ENCODE data around the gene LRRC51. TPM values are rescaled to one million over a fixed set of nuclear protein-coding genes. Genes with fewer than 3 reads are reported as not detected.
A peak's percentile ranks its signal among the peaks of the same experiment; 100 is the strongest.

The LRRC51 gene
- total RNA-seq, 4 donors from 2014 or later: 5.1 to 77.4 (median 6.7) TPM

GRCh38 chr11:72040491-72041363 is 39.9 kb upstream of the LRRC51 start:
- intact Hi-C loops (cut with DNase I; ENCODE audit: low total_unique reads) (loop anchor here (2.0 kb wide), 1 partner anchor 40 kb away; the partner anchor contains the start of genes LRRC51 and NUMA1), in situ Hi-C loops (cut with MboI; ENCODE audit: low pct_ligation_motif_present in 1 of 4, low pct_unique_long_range_greater_than_20kb in 1 of 4, low sequenced_read_pairs in 3 of 4) (no loop called here)
- H3K36me3 ChIP-seq: peaks cover 0 to 3% (median under 1%) of the 10 kb centered on the region in 4 donors
- H3K4me3 ChIP-seq: peak overlapping the region; percentile 40 to 61 (median 49)
- H3K4me1 ChIP-seq: peaks cover 31 to 66% (median 53%) of the 10 kb centered on the region in 4 donors
- peak; percentile 95 for DNase-seq
- peak overlapping the region; percentile 90 to 97 (median 94) for H3K27ac ChIP-seq
- no peaks in the 10 kb centered on the region for H3K9me3 ChIP-seq
- H3K27me3 ChIP-seq: no peaks in the 10 kb centered on the region
- 1 to 2% methylated on average over 13 to 23 of the region's 23 CpGs for WGBS, 2 donors (ENCODE audit: low coverage in 1 of 2)
- TF ChIP-seq POLR2AphosphoS5 (IDR thresholded peaks at IDR 0.05): peak; percentile 80 to 90 (median 84)
- no peak for TF ChIP-seq EP300 (IDR thresholded peaks at IDR 0.05; ENCODE audit: low read depth)
- TF ChIP-seq POLR2A (IDR thresholded peaks at IDR 0.05): peak; percentile 52

DNA sequence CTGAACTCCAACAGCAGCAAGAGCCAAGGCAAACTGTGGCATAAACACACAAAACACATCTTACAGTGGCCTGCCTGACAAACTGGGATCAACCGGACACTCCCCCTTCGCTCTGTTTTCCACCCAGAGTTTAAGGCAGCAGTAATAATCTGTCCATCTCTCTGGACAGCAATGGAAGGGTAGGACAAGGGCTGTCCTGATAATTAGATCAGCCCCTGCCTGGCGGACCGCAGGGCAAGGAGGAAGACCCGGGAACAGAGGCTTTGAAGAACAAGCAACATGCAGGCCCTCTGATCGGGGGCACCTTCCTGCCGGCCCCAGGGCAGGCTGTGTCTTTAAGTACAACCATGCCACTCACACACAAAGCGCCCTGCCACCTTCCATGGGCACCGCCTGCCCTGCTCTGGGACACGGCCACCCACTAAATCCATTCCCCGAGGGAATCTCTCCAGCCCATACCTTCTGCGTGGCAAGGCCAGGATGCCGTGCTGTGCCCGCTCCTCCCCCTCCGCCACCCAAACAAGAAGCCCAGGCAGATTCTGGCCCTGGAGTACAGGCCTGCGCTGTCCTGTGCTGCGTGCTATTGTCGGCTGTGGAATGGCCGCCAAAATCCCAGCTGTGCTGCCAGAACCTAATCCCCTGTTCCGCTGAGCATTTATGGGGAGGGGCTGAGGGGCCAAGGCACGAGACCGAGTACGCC is 39.1 kb upstream of the LRRC51 start:
- Histone ChIP-seq H3K4me1 (peaks cover 26 to 62% (median 50%) of the 10 kb centered on the region in 4 donors), H3K4me3 (peak overlapping the region; percentile 40 to 61 (median 49)), H3K36me3 (no peaks in the 10 kb centered on the region), H3K27me3 (no peaks in the 10 kb centered on the region), H3K27ac (peak overlapping the region; percentile 90 to 97 (median 94)), H3K9me3 (no peaks in the 10 kb centered on the region)
- DNase-seq: peak; percentile 70
- intact Hi-C loops (cut with DNase I; ENCODE audit: low total_unique reads): loop anchor here (2.0 kb wide), 1 partner anchor 39 kb away; the partner anchor contains the start of genes LRRC51 and NUMA1
- in situ Hi-C loops (cut with MboI; ENCODE audit: low pct_ligation_motif_present in 1 of 4, low pct_unique_long_range_greater_than_20kb in 1 of 4, low sequenced_read_pairs in 3 of 4): no loop called here
- TF ChIP-seq POLR2AphosphoS5 (IDR thresholded peaks at IDR 0.05): peak; percentile 28 to 83 (median 78)
- TF ChIP-seq EP300 (IDR thresholded peaks at IDR 0.05; ENCODE audit: low read depth): no peak
- TF ChIP-seq, protein P1, sequence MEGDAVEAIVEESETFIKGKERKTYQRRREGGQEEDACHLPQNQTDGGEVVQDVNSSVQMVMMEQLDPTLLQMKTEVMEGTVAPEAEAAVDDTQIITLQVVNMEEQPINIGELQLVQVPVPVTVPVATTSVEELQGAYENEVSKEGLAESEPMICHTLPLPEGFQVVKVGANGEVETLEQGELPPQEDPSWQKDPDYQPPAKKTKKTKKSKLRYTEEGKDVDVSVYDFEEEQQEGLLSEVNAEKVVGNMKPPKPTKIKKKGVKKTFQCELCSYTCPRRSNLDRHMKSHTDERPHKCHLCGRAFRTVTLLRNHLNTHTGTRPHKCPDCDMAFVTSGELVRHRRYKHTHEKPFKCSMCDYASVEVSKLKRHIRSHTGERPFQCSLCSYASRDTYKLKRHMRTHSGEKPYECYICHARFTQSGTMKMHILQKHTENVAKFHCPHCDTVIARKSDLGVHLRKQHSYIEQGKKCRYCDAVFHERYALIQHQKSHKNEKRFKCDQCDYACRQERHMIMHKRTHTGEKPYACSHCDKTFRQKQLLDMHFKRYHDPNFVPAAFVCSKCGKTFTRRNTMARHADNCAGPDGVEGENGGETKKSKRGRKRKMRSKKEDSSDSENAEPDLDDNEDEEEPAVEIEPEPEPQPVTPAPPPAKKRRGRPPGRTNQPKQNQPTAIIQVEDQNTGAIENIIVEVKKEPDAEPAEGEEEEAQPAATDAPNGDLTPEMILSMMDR (IDR thresholded peaks at IDR 0.05): no peak
- peak; percentile 73 for TF ChIP-seq POLR2A (IDR thresholded peaks at IDR 0.05)
- WGBS, 2 donors (ENCODE audit: low coverage in 1 of 2): 0 to 11% methylated on average over 2 to 21 of the region's 23 CpGs

DNA sequence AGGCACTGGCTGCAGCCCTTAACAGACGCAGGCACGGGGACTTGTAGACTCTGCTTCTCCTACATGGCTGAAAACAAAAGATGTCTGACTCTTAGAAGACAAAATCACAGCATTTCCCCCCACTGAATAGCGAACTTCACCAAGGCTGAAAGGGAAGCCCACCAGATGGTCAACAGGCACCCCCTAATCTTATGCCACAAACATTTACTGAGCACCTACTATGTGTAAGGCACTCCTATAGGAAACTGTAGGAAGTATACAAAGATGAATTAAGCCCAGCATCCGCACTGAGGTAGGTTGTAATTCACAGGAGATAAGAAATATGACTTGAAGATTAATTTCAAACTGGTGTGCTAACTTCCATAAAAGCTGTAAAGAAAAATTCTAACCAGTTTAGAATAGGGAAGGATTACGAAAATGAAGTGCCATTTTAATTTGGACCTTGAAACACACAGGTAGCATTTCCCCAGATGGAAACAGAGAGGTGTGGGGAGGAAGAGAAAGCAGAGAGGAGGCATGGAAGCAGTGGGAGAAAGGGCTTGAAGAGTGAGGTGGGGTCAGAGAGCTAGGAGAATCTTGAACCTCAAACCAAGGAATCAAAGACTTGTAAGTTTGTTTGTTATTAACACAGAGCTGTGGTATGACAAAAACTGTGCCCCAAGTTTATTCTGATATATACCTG is 38.4 kb upstream of the LRRC51 start:
- no peak for DNase-seq
- WGBS, 2 donors (ENCODE audit: low coverage in 1 of 2): 17 to 25% methylated on average over 2 to 5 of the region's 5 CpGs
- Histone ChIP-seq H3K27ac (peak overlapping the region; percentile 90 to 97 (median 94)), H3K36me3 (no peaks in the 10 kb centered on the region), H3K4me3 (peak overlapping the region; percentile 40 to 61 (median 49)), H3K27me3 (no peaks in the 10 kb centered on the region), H3K9me3 (no peaks in the 10 kb centered on the region), H3K4me1 (peaks cover 21 to 55% (median 44%) of the 10 kb centered on the region in 4 donors)
- intact Hi-C loops (cut with DNase I; ENCODE audit: low total_unique reads): no loop called here
- in situ Hi-C loops (cut with MboI; ENCODE audit: low pct_ligation_motif_present in 1 of 4, low pct_unique_long_range_greater_than_20kb in 1 of 4, low sequenced_read_pairs in 3 of 4): no loop called here
- TF ChIP-seq, protein P1 (IDR thresholded peaks at IDR 0.05): no peak
- TF ChIP-seq EP300 (IDR thresholded peaks at IDR 0.05; ENCODE audit: low read depth) (no peak), POLR2A (IDR thresholded peaks at IDR 0.05) (no peak)

DNA sequence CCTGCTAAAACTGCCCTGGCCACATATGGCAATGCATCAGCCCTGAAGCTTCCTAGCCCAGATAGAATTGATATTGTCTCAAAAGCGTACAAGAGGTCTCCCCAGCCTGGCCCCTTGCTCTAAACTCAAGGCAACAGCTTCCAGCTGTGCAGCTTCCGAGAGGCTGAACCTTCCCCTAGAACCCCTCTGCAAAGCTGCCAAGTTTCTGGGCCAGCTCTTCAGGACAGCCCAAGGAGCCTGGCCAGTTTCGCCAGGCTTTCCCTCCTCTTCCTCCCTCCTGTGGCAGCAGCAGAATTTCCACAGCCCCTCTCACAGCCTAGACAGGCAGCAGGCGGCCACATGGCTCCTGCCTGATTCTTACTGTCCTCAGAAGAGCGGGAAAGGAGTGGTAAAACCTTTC is 34.8 kb upstream of the LRRC51 start:
- Histone ChIP-seq H3K4me1 (peaks cover 14 to 26% (median 17%) of the 10 kb centered on the region in 4 donors), H3K36me3 (peaks cover 0 to 8% (median 0%) of the 10 kb centered on the region in 4 donors), H3K27me3 (no peaks in the 10 kb centered on the region), H3K27ac (peak overlapping the region in 3 of 4 donors; percentile 4 to 61 (median 20)), H3K9me3 (no peaks in the 10 kb centered on the region), H3K4me3 (no peak overlapping the region)
- intact Hi-C loops (cut with DNase I; ENCODE audit: low total_unique reads) (no loop called here), in situ Hi-C loops (cut with MboI; ENCODE audit: low pct_ligation_motif_present in 1 of 4, low pct_unique_long_range_greater_than_20kb in 1 of 4, low sequenced_read_pairs in 3 of 4) (no loop called here)
- 75% methylated on average over 5 of the region's 5 CpGs; no CpG with 5 or more reads in 1 of the 2 donors for WGBS, 2 donors (ENCODE audit: low coverage in 1 of 2)
- DNase-seq: no peak
- TF ChIP-seq EP300 (IDR thresholded peaks at IDR 0.05; ENCODE audit: low read depth) (no peak), POLR2AphosphoS5 (IDR thresholded peaks at IDR 0.05) (no peak), POLR2A (IDR thresholded peaks at IDR 0.05) (no peak)
- TF ChIP-seq, protein P1 (IDR thresholded peaks at IDR 0.05): no peak

Data from transverse colon (tissue), 4 donors.